Central memory CD4-positive, alpha-beta T cell (primary cell): ENCODE results near the gene NRXN3.

Experiments
- DNase-seq: peaks from one replicate; pipeline ENCODE4 v3.0.0; 2022

The NRXN3 gene

GRCh38 chr14:79668951-79669350, 1498.8 kb downstream of the NRXN3 start:
- DNase-seq, result no peak

GRCh38 chr14:79670811-79671210, 1500.6 kb downstream of the NRXN3 start:
- DNase-seq, result no peak

GRCh38 chr14:79680087-79680486, 1509.9 kb downstream of the NRXN3 start:
- no peak for DNase-seq

GRCh38 chr14:79686196-79686595, 1516.0 kb downstream of the NRXN3 start:
- DNase-seq, result no peak

- DNase-seq, result no peak
These were observed 1520.8 kb downstream of the NRXN3 start for GRCh38 chr14:79690960-79691359.

GRCh38 chr14:79693935-79694334, 1523.8 kb downstream of the NRXN3 start:
- no peak for DNase-seq

GRCh38 chr14:79695307-79695706, 1525.1 kb downstream of the NRXN3 start:
- no peak for DNase-seq

- no peak for DNase-seq
These were observed 1528.1 kb downstream of the NRXN3 start for GRCh38 chr14:79698298-79698711.

GRCh38 chr14:79699206-79699605, 1529.0 kb downstream of the NRXN3 start:
- no peak for DNase-seq

GRCh38 chr14:79701371-79701770, 1531.2 kb downstream of the NRXN3 start:
- no peak for DNase-seq

- DNase-seq, result no peak
These were observed 1532.0 kb downstream of the NRXN3 start for GRCh38 chr14:79702197-79702596.

- DNase-seq, result no peak
These were observed 1533.0 kb downstream of the NRXN3 start for GRCh38 chr14:79703209-79703608.

- DNase-seq, result no peak
These were observed 1534.1 kb downstream of the NRXN3 start for GRCh38 chr14:79704041-79704807.

GRCh38 chr14:79705126-79705894, 1535.1 kb downstream of the NRXN3 start:
- no peak for DNase-seq

- DNase-seq, result no peak
These were observed 1536.2 kb downstream of the NRXN3 start for GRCh38 chr14:79706382-79706781.

GRCh38 chr14:79708426-79709388, 1538.5 kb downstream of the NRXN3 start:
- no peak for DNase-seq

- no peak for DNase-seq
These were observed 1539.4 kb downstream of the NRXN3 start for GRCh38 chr14:79709573-79709972.

- DNase-seq, result no peak
These were observed 1542.3 kb downstream of the NRXN3 start for GRCh38 chr14:79712302-79712950.

- DNase-seq, result no peak
These were observed 1551.4 kb downstream of the NRXN3 start for GRCh38 chr14:79721399-79722084.

- DNase-seq, result no peak
These were observed 1555.0 kb downstream of the NRXN3 start for GRCh38 chr14:79724934-79725717.

GRCh38 chr14:79727900-79728299, 1557.7 kb downstream of the NRXN3 start:
- no peak for DNase-seq
